GM12872 (cell line): ENCODE measurements around the gene RGPD3.

ENCODE experiments used
- CTCF ChIP-seq: IDR thresholded peaks from 3 replicates; pipeline ENCODE4 v1.5.1; 2011; ENCODE audit warnings: low read depth, mild to moderate bottlenecking, low read length, moderate library complexity; ENCODE audit not compliant: insufficient read depth

Gene RGPD3

GRCh38 chr2:106344302-106344701 is 123.9 kb downstream of the RGPD3 start:
- TF ChIP-seq CTCF, result no peak

- no peak for TF ChIP-seq CTCF
These were observed 124.9 kb downstream of the RGPD3 start for GRCh38 chr2:106343274-106343673.

GRCh38 chr2:106342831-106343251 is 125.4 kb downstream of the RGPD3 start:
- no peak for TF ChIP-seq CTCF

GRCh38 chr2:106341666-106342065 is 126.5 kb downstream of the RGPD3 start:
- TF ChIP-seq CTCF, result no peak
